C4-2B (cell line): ENCODE results near the gene AMBP.

Experiments
- CTCF ChIP-seq: fragments of 450-650 bp; conservative IDR thresholded peaks from 2 replicates; pipeline ENCODE4 v1.5.1; 2017; ENCODE audit warnings: mild to moderate bottlenecking
- ZFX ChIP-seq: fragments of 450-650 bp; IDR thresholded peaks from 2 replicates; pipeline ENCODE4 v1.6.1; 2017

DNA sequence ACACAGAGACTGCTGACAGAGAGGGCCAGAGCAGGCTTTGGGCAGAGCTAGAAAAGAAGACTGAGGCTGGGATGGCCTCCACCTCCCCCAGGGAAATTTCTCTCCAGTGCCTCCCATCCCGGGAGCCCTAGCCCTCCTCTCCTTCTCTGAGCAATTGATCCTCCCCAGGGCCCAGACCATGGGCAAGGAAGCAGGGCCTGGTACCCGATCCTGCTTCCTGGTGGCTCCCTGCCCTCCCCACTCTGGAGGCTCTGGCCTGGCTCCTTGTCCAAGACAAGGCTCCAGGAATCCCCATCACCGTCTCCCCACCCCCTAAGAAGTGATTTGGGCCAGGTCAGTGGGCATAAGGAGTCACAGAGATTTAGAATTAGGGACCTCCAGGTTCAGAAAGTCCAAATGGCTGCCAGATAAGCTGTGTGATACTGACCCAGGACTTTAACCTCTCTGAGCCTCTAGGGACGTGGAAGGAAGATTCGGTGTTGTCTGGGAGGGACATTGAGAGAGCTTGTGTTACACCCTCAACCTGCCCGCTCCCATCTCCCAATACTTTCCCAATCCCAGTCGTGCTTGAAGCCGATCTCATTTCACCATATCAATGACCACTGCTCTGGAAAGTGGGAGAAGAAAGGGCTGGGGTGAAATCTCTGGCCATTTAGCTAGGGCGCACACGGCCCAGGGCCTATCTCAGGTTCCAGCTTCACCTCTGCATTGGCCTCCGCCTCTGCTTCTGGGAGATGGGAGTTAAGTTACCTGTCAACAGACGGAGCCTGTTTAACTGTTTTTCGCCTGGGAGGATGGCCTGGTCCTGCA, 46.8 kb upstream of the AMBP start:
- TF ChIP-seq CTCF: no peak
- no peak for TF ChIP-seq ZFX
